A673 (cell line): ENCODE results near the gene PTGS2.

Experiments used
- EZH2 ChIP-seq: fragments of 200-600 bp; sonication (generic); IDR thresholded peaks from 2 replicates; pipeline ENCODE4 v1.6.1; 2017; ENCODE audit warnings: borderline replicate concordance, low read depth, mild to moderate bottlenecking, mixed read lengths, antibody characterized with exemption, low read length; ENCODE audit not compliant: poor library complexity, severe bottlenecking
- TF ChIP-seq, protein P1 (sequence below): fragments of 300-800, 200-600 bp; sonication (generic); conservative IDR thresholded peaks from 2 replicates; pipeline ENCODE4 v1.5.1; 2017; ENCODE audit warnings: low read depth, mild to moderate bottlenecking, antibody characterized with exemption, low read length, moderate library complexity, mixed read lengths

DNA sequence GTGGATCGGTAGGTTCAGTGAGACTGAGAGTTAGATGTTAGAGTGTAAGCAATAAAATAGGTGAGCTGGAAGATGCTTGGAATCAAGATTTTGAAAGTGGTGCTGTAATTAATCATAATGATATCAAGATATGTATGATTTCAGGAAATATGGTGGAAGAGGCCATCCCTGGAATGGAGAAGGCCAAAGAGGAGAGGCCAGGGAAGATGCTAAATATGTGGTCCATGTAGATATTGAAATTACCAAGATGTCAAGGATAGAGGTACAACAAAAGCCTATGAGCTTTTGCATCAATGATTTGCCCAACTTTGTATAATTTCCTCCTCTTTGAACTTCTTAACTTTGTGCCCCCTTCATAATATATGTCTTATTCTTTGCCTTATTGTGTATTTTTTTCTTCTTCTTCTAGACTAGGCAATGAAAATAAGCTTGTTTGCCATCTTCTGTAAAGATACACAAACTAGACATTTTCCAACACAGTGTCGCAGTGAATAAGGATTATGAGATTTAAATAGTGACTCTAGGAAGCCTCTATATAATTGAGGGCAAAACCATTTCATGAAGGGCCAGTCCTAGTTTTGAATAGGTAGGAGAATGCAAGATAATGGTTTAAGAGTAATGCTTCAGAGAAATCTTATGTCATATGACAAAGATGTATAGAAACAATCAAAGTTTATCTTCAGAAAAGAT is 8.9 kb downstream of the PTGS2 start:
- TF ChIP-seq, protein P1, sequence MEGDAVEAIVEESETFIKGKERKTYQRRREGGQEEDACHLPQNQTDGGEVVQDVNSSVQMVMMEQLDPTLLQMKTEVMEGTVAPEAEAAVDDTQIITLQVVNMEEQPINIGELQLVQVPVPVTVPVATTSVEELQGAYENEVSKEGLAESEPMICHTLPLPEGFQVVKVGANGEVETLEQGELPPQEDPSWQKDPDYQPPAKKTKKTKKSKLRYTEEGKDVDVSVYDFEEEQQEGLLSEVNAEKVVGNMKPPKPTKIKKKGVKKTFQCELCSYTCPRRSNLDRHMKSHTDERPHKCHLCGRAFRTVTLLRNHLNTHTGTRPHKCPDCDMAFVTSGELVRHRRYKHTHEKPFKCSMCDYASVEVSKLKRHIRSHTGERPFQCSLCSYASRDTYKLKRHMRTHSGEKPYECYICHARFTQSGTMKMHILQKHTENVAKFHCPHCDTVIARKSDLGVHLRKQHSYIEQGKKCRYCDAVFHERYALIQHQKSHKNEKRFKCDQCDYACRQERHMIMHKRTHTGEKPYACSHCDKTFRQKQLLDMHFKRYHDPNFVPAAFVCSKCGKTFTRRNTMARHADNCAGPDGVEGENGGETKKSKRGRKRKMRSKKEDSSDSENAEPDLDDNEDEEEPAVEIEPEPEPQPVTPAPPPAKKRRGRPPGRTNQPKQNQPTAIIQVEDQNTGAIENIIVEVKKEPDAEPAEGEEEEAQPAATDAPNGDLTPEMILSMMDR: no peak
- no peak for TF ChIP-seq EZH2
